RWPE1 (cell line): ENCODE results near the gene CNIH3.
"Not testable (repeated sequence)": the region's sequence is repeated elsewhere in the genome, so short reads cannot be mapped to it uniquely, and the experiment has no call there.

Experiments
- CTCF ChIA-PET: fragments of 350-600 bp; sonication (Branson Sonifier 250); formaldehyde crosslinking; extraction: SDS; loops from one replicate; lab custom pipeline; 2021; lab: Yijun Ruan, JAX
- POLR2A ChIA-PET: fragments of 400-600 bp; formaldehyde crosslinking; extraction: SDS; loops from one replicate; lab custom pipeline; 2020; ENCODE audit warnings: antibody characterized with exemption; ENCODE audit not compliant: low non-redundant PET; lab: Yijun Ruan, JAX
- DNase-seq: peaks from one replicate; pipeline ENCODE4 v3.0.0; 2012; ENCODE audit warnings: low spot score
- H3K27ac ChIP-seq: fragments of 450-650 bp; 2 replicates; pipeline ENCODE4 v1.5.1; 2017
- TF ChIP-seq, protein P1 (sequence below): fragments of 450-650 bp; conservative IDR thresholded peaks from 2 replicates; pipeline ENCODE4 v1.5.1; 2017; ENCODE audit warnings: low read depth, mild to moderate bottlenecking

Gene CNIH3

DNA sequence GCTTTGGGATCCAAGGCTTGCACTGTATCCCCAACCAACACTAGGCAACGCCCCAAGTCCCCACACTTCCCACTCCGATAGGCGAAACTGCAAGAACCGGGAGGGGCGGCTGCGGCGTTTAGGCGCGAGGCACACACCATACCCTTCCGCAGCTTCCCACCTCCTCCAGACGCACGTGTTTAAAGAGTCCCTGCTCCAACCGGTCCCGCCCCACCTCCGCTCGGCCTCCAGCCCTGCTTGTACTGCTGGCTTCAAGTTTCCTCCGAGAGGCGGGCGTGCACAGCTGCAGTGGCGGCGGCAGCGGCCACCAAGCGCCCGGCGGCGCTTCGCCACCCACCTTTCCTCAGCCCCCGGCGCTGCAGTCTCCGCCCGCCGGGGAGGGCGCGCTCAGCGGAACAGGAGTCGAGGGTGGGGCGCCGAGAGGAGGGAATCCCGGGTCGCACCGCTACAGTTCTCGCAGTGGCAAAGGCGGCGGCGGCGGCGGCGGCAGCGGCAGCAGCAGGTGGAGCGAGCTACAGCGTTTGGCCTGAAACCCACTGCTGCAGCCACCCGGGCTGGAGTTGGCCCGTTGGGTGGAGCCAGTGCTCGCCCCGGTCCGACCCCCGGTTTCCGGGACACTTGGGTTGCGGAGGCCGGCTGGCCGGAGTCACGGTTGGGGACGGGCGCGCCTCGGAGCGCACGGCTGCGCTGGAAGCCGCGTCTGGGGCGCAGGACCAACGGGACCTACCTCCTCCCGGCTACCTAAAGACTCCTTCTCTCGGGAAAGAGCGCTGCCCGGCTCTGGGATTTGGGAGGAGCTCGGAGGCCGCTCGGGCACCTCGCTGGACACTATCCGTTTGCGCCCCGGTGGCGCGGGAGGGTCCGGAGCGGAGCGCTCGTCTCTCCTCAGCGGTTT is at the start of gene CNIH3:
Gene CNIH3, plus strand, starts transcription at position 457 of the 895 bp plus-strand sequence. CDS start 858 bp downstream, outside the sequence.
- ChIA-PET CTCF (interaction anchor here (0.6 to 1.0 kb wide), 3 partner anchors 25 to 1576 kb away, joined by 3 read pairs; no protein-coding TSS in a partner anchor), POLR2A (no interaction called here)
- TF ChIP-seq, protein P1, sequence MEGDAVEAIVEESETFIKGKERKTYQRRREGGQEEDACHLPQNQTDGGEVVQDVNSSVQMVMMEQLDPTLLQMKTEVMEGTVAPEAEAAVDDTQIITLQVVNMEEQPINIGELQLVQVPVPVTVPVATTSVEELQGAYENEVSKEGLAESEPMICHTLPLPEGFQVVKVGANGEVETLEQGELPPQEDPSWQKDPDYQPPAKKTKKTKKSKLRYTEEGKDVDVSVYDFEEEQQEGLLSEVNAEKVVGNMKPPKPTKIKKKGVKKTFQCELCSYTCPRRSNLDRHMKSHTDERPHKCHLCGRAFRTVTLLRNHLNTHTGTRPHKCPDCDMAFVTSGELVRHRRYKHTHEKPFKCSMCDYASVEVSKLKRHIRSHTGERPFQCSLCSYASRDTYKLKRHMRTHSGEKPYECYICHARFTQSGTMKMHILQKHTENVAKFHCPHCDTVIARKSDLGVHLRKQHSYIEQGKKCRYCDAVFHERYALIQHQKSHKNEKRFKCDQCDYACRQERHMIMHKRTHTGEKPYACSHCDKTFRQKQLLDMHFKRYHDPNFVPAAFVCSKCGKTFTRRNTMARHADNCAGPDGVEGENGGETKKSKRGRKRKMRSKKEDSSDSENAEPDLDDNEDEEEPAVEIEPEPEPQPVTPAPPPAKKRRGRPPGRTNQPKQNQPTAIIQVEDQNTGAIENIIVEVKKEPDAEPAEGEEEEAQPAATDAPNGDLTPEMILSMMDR, result no peak
- peak; percentile 37 for DNase-seq
- H3K27ac ChIP-seq, result no peak within 1 kb of the TSS

DNA sequence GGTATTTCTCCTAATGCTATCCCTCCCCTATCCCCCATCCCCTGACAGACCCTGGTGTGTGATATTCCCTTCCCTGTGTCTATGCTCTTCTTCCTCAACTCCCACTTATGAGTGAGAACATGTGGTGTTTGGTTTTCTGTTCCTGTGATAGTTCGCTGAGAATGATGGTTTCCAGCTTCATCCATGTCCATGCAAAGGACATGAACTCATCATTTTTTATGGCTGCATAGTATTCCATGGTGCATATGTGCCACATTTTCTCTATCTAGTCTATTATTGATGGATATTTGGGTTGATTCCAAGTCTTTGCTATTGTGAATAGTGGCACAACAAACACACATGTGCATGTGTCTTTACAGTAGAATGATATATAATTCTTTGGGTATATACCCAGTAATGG is 49.6 kb upstream of the CNIH3 start:
- CTCF ChIA-PET, POLR2A ChIA-PET, H3K27ac ChIP-seq, DNase-seq: not testable (repeated sequence)

DNA sequence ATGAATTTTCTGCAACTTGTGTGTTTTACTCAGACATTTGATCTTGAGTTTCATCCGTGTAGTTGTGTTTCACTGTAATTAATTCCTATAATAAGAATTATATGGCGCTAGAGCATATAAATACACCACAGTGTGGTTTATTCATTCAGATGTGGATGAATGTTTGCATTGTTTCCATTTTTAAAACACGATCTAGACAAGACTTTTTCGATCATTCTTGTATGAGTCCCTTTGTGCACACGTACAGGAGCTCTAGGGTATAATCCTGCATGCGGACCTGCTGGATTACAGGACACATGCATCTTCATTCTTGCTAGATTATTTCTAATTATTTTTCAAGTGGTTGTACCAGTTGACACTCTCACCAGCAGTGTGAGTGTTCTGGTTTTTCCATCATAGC is 46.8 kb upstream of the CNIH3 start:
- no peak overlapping the region for H3K27ac ChIP-seq
- TF ChIP-seq, protein P1, result no peak
- POLR2A ChIA-PET, result no interaction called here
- CTCF ChIA-PET, result no interaction called here
- DNase-seq, result no peak

DNA sequence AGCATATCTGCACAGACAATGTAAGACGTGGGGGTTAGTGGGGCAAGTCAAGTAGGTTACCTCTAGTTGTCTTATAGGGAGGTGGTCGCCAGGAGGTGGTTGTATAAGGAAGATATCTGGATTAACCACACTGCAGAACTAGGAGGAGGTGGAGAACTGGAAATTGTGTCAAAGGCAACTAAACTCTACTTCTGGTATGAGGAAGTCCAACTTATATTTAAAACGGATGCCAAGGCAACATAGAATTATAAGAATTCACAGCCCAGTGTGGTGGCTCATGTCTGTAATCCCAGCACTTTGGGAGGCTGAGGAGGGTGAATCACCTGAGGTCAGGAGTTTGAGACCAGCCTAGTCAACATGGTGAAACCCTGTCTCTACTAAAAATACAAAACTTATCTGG is 44.1 kb upstream of the CNIH3 start:
- DNase-seq, CTCF ChIA-PET, H3K27ac ChIP-seq, POLR2A ChIA-PET: not testable (repeated sequence)

DNA sequence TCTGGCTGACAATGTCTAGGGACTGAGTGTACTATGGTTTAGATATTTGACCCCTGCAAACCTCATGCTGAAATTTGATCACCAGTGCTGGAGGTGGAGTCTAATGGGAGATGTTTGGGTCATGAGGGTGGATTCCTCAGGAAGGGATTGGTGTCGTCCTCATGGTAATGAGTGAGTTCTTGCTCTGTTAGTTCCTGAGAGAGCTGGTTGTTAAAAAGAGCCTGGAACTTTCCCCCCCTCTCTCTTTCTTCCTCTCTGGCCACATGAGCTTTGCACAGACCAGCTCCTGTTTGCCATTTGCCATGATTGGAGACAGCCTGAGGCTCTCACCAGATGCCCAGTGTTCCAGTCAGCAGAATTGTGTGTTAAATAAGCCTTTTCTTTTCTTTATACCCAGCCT is 36.6 kb upstream of the CNIH3 start:
- TF ChIP-seq, protein P1, result no peak
- H3K27ac ChIP-seq, result no peak overlapping the region
- POLR2A ChIA-PET, result no interaction called here
- CTCF ChIA-PET, result no interaction called here
- DNase-seq, result no peak

DNA sequence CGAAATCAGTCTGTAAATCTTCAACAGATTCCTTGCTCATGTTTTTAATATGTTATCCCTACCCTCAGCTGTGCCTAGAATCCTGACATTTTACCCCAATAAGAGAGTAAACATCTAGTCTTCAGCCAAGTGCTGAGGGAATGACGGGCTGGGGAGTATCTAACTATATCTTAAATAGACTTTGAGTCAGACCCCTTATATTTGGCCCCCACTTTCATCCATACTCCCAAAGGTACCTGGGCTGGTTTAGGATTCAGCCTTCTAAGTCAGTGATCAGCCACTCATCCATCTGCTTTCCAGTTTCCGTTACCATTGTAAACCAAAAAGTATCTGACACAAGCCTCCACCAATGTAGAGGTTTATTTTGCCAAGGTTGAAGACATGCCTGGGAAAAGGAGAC is 36.1 kb upstream of the CNIH3 start:
- H3K27ac ChIP-seq, result no peak overlapping the region
- ChIA-PET POLR2A (no interaction called here), CTCF (no interaction called here)
- TF ChIP-seq, protein P1, result no peak
- no peak for DNase-seq

DNA sequence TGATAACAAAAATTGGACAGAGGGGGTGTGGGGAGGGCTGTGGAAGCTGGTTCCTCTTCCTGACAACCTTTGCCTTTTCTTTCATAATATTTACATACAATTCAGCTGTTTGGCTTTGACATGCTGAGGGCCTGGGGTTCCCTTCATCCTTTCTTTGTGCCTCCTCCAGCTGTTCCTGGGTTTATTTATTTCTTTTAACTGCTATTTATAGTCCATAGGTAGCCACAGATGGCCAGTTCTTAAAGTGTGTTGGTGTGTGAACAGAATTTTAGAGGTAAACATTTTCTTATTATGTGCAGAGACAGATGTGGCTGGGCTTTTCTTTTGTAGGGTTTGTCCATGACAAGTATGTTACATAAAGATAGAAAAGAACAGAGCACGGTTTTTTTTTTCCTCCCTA is 34.1 kb upstream of the CNIH3 start:
- POLR2A ChIA-PET, result no interaction called here
- TF ChIP-seq, protein P1, result no peak
- CTCF ChIA-PET, result no interaction called here
- H3K27ac ChIP-seq, result no peak overlapping the region
- no peak for DNase-seq
